SK-N-SH (cell line): ENCODE data around the gene ALDH4A1.

Experiments
- CHD2 ChIP-seq: fragments of 150-350 bp; IDR thresholded peaks from 2 replicates; pipeline ENCODE4 v1.6.1; 2018; ENCODE audit warnings: low read length; ENCODE audit not compliant: partially characterized antibody
- ELF1 ChIP-seq: IDR thresholded peaks from 2 replicates; pipeline ENCODE4 v1.4.0; 2012
- EP300 ChIP-seq, 2 experiments: IDR thresholded peaks; 2 replicates each; pipeline versions ENCODE4 v1.4.0 to v1.6.1; 2012; ENCODE audit warnings: borderline replicate concordance in 1 of 2, low read depth in 1 of 2, low read length in 1 of 2
- FOXM1 ChIP-seq: IDR thresholded peaks from 2 replicates; pipeline ENCODE4 v1.4.0; 2012; ENCODE audit warnings: low read depth, mild to moderate bottlenecking
- MXI1 ChIP-seq: IDR thresholded peaks from 2 replicates; pipeline ENCODE4 v1.6.1; 2012; ENCODE audit warnings: mild to moderate bottlenecking, low read depth, low read length, improper control_type of control experiment
- RCOR1 ChIP-seq: fragments of 150-350 bp; IDR thresholded peaks from 2 replicates; pipeline ENCODE4 v1.6.1; 2017; ENCODE audit warnings: antibody characterized with exemption, low read length
- TAF1 ChIP-seq: IDR thresholded peaks from 2 replicates; pipeline ENCODE4 v1.6.1; 2012; ENCODE audit warnings: low read depth, mild to moderate bottlenecking, low read length, moderate library complexity, borderline replicate concordance
- TF ChIP-seq, protein P1 (sequence below): fragments of 200-600 bp; sonication (generic); IDR thresholded peaks from 2 replicates; pipeline ENCODE4 v1.6.1; 2017; ENCODE audit warnings: antibody characterized with exemption, mild to moderate bottlenecking, moderate library complexity
- TF ChIP-seq, protein P2 (sequence below): fragments of 150-350 bp; IDR thresholded peaks from 2 replicates; pipeline ENCODE4 v1.6.1; 2016; ENCODE audit warnings: mild to moderate bottlenecking, low read depth, low read length
- TF ChIP-seq, protein P3 (sequence below): IDR thresholded peaks from 2 replicates; pipeline ENCODE4 v1.4.0; 2012; ENCODE audit warnings: low read depth, borderline replicate concordance

GRCh38 chr1:18875107-18875795 is 27.1 kb downstream of the ALDH4A1 start:
- TF ChIP-seq, protein P1, sequence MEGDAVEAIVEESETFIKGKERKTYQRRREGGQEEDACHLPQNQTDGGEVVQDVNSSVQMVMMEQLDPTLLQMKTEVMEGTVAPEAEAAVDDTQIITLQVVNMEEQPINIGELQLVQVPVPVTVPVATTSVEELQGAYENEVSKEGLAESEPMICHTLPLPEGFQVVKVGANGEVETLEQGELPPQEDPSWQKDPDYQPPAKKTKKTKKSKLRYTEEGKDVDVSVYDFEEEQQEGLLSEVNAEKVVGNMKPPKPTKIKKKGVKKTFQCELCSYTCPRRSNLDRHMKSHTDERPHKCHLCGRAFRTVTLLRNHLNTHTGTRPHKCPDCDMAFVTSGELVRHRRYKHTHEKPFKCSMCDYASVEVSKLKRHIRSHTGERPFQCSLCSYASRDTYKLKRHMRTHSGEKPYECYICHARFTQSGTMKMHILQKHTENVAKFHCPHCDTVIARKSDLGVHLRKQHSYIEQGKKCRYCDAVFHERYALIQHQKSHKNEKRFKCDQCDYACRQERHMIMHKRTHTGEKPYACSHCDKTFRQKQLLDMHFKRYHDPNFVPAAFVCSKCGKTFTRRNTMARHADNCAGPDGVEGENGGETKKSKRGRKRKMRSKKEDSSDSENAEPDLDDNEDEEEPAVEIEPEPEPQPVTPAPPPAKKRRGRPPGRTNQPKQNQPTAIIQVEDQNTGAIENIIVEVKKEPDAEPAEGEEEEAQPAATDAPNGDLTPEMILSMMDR: peak; percentile 80
- no peak for TF ChIP-seq RCOR1
- TF ChIP-seq CHD2: no peak
- TF ChIP-seq, protein P2, sequence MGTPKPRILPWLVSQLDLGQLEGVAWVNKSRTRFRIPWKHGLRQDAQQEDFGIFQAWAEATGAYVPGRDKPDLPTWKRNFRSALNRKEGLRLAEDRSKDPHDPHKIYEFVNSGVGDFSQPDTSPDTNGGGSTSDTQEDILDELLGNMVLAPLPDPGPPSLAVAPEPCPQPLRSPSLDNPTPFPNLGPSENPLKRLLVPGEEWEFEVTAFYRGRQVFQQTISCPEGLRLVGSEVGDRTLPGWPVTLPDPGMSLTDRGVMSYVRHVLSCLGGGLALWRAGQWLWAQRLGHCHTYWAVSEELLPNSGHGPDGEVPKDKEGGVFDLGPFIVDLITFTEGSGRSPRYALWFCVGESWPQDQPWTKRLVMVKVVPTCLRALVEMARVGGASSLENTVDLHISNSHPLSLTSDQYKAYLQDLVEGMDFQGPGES: no peak
- no peak for TF ChIP-seq MXI1
- TF ChIP-seq, protein P3, sequence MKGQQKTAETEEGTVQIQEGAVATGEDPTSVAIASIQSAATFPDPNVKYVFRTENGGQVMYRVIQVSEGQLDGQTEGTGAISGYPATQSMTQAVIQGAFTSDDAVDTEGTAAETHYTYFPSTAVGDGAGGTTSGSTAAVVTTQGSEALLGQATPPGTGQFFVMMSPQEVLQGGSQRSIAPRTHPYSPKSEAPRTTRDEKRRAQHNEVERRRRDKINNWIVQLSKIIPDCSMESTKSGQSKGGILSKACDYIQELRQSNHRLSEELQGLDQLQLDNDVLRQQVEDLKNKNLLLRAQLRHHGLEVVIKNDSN: no peak
- TF ChIP-seq ELF1: no peak
- TF ChIP-seq FOXM1: no peak
- no peak for TF ChIP-seq TAF1
- no peak for TF ChIP-seq EP300 (IDR thresholded peaks at IDR 0.05; ENCODE audit: borderline replicate concordance in 1 of 2, low read depth in 1 of 2, low read length in 1 of 2)
